GM19238 (cell line): ENCODE results near the gene PABPN1.

Source experiments
- DNase-seq: peaks from one replicate; pipeline ENCODE4 v3.0.0; 2011; ENCODE audit warnings: low spot score; ENCODE audit not compliant: insufficient read length

Gene PABPN1

GRCh38 chr14:23358042-23358441 is 36.8 kb downstream of the PABPN1 start:
- DNase-seq = no peak

GRCh38 chr14:23358553-23359166 is 37.4 kb downstream of the PABPN1 start:
- DNase-seq = no peak

GRCh38 chr14:23359167-23359626 is 37.9 kb downstream of the PABPN1 start:
- DNase-seq = no peak

GRCh38 chr14:23359722-23360447 is 38.6 kb downstream of the PABPN1 start:
- DNase-seq = no peak

- no peak for DNase-seq
Measured at GRCh38 chr14:23360496-23360895, 39.2 kb downstream of the PABPN1 start.

GRCh38 chr14:23361320-23361719 is 40.1 kb downstream of the PABPN1 start:
- DNase-seq = no peak

- no peak for DNase-seq
Measured at GRCh38 chr14:23361763-23362162, 40.5 kb downstream of the PABPN1 start.

- DNase-seq = no peak
Measured at GRCh38 chr14:23362200-23362599, 40.9 kb downstream of the PABPN1 start.

- no peak for DNase-seq
Measured at GRCh38 chr14:23364164-23365035, 43.1 kb downstream of the PABPN1 start.

GRCh38 chr14:23365036-23365731 is 43.9 kb downstream of the PABPN1 start, which contains the start of gene EFS:
Gene EFS (minus strand): TSS chr14:23365172. CDS start chr14:23365025, 147 bp downstream.
- no peak for DNase-seq

GRCh38 chr14:23365732-23366425 is 44.6 kb downstream of the PABPN1 start:
- DNase-seq = no peak

- DNase-seq = no peak
Measured at GRCh38 chr14:23366426-23366921, 45.2 kb downstream of the PABPN1 start.

GRCh38 chr14:23370221-23370620 is 49.0 kb downstream of the PABPN1 start:
- no peak for DNase-seq

- no peak for DNase-seq
Measured at GRCh38 chr14:23371865-23372264, 50.6 kb downstream of the PABPN1 start.

GRCh38 chr14:23372509-23372908 is 51.3 kb downstream of the PABPN1 start, which contains the start of gene IL25:
Gene IL25 (plus strand): TSS chr14:23372809.
- DNase-seq = no peak

GRCh38 chr14:23373041-23373440 is 51.8 kb downstream of the PABPN1 start:
- no peak for DNase-seq
